GM13976 (cell line): Measurements from ENCODE around the gene ZNF609.

Experiments used
- DNase-seq: peaks from one replicate; pipeline ENCODE4 v3.0.0; 2012; ENCODE audit warnings: low spot score
- CTCF ChIP-seq: IDR thresholded peaks from 2 replicates; pipeline ENCODE4 v1.5.1; 2012; ENCODE audit warnings: borderline replicate concordance, mild to moderate bottlenecking; ENCODE audit not compliant: insufficient read depth; ENCODE audit errors: extremely low read depth, missing control alignments, control extremely low read depth
- in situ Hi-C: fragments of 300-500 bp; cut with MboI; formaldehyde crosslinking; loops from one replicate; pipeline ENCODE4 v1.12.0; 2022; ENCODE audit warnings: low sequenced_read_pairs, mixed read lengths, inconsistent platforms; ENCODE audit not compliant: unreplicated experiment

The ZNF609 gene

GRCh38 chr15:64544450-64544849 lies 84.1 kb downstream of the ZNF609 start:
- no peak for TF ChIP-seq CTCF
- DNase-seq = no peak
- in situ Hi-C loops = no loop called here

- no peak for DNase-seq
These were observed 86.9 kb downstream of the ZNF609 start for GRCh38 chr15:64547275-64547674.

GRCh38 chr15:64548235-64548634 lies 87.9 kb downstream of the ZNF609 start:
- no peak for TF ChIP-seq CTCF
- in situ Hi-C loops = no loop called here

More at GRCh38 chr15:64547275-64547674, 86.9 kb downstream of the ZNF609 start:
- in situ Hi-C loops = no loop called here
- no peak for TF ChIP-seq CTCF

GRCh38 chr15:64549860-64550259 lies 89.5 kb downstream of the ZNF609 start:
- TF ChIP-seq CTCF = no peak
- DNase-seq = no peak
- in situ Hi-C loops = no loop called here

More at GRCh38 chr15:64548235-64548634, 87.9 kb downstream of the ZNF609 start:
- DNase-seq = no peak

GRCh38 chr15:64552281-64552948 lies 92.0 kb downstream of the ZNF609 start:
- DNase-seq = no peak
- in situ Hi-C loops = no loop called here
- TF ChIP-seq CTCF = no peak

- in situ Hi-C loops = no loop called here
- no peak for DNase-seq
- TF ChIP-seq CTCF = no peak
These were observed 98.2 kb downstream of the ZNF609 start for GRCh38 chr15:64558460-64559179.
